ENCODE results near the gene GABBR2. TPM values are rescaled to one million over a fixed set of nuclear protein-coding genes. Genes with fewer than 3 reads are reported as not detected.

GABBR2 gene
- total and polyA plus RNA-seq, 2 experiments from 2014 or later = 0.89 to 1.3 TPM

DNA sequence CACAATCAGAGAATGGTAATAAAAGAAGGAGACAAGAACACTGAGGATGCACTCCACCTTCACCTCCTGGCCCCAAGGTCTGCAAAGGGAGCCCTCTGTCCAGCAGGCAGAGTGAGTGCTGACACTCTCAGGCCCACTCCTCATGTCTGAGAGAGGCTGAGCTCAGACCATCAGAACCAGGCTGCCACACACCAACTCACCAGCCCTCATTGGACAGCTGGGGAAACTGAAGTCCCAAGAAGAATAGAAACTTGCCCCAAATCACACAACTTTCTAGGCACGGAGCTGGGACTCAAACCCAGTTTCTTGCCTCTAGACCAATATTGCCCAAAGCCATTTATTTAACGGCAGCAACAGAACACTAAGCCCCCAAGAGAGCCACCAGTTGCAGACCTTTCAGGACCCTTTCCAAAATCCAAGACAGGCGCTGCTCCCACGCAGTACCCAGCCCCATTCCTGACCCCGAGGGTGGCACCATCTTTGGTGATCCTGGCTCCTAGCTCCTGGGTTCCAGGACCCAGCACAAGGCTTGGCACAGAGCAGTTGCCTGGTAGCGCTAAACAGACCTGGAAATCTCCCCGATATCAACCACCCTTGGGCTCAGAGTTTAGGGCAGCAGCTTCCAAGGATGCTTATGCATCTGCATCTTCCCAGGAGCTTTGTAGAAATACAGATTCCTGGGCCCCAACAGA lies 192.4 kb downstream of the GABBR2 start:
- DNase-seq (ENCODE audit: low spot score) (no peak), ATAC-seq (no peak)
- H3K27ac Mint-ChIP-seq = no peak overlapping the region
- H3K27me3 ChIP-seq (ENCODE audit: insufficient read depth) = no peaks in the 10 kb centered on the region
- no peaks in the 10 kb centered on the region for H4K20me1 ChIP-seq (replicated peaks; ENCODE audit: insufficient read depth)
- H3K9me2 ChIP-seq (ENCODE audit: insufficient read depth) = no peaks in the 10 kb centered on the region
- no peaks in the 10 kb centered on the region for H3K36me3 Mint-ChIP-seq (ENCODE audit: low read depth)
- no peak overlapping the region for H3K4me2 ChIP-seq
- no peak overlapping the region for H2AFZ ChIP-seq
- H3K4me1 ChIP-seq (ENCODE audit: insufficient read depth) = no peaks in the 10 kb centered on the region
- H3K4me3 ChIP-seq = no peak overlapping the region
- H3F3A ChIP-seq (replicated peaks; ENCODE audit: low read depth) = no peaks in the 10 kb centered on the region
- TF ChIP-seq EZH2 (IDR thresholded peaks at IDR 0.05; ENCODE audit: low read depth, unreplicated experiment) (no peak), JUNB (IDR thresholded peaks at IDR 0.05; ENCODE audit: unreplicated experiment) (no peak), EZH2phosphoT487 (IDR thresholded peaks at IDR 0.05; ENCODE audit: unreplicated experiment) (no peak), POLR2AphosphoS5 (IDR thresholded peaks at IDR 0.05; ENCODE audit: low read depth) (no peak), ZNF114 (CRISPR knock-in tag; IDR thresholded peaks at IDR 0.05) (no peak), CREB1 (CRISPR knock-in tag; IDR thresholded peaks at IDR 0.05; ENCODE audit: low read depth) (no peak), NANOG (IDR thresholded peaks at IDR 0.05; ENCODE audit: borderline replicate concordance) (no peak), STAT1 (IDR thresholded peaks at IDR 0.05; ENCODE audit: unreplicated experiment) (no peak), ZNF331 (CRISPR knock-in tag; IDR thresholded peaks at IDR 0.05; ENCODE audit: low read depth) (no peak)
- TF ChIP-seq, protein P1, sequence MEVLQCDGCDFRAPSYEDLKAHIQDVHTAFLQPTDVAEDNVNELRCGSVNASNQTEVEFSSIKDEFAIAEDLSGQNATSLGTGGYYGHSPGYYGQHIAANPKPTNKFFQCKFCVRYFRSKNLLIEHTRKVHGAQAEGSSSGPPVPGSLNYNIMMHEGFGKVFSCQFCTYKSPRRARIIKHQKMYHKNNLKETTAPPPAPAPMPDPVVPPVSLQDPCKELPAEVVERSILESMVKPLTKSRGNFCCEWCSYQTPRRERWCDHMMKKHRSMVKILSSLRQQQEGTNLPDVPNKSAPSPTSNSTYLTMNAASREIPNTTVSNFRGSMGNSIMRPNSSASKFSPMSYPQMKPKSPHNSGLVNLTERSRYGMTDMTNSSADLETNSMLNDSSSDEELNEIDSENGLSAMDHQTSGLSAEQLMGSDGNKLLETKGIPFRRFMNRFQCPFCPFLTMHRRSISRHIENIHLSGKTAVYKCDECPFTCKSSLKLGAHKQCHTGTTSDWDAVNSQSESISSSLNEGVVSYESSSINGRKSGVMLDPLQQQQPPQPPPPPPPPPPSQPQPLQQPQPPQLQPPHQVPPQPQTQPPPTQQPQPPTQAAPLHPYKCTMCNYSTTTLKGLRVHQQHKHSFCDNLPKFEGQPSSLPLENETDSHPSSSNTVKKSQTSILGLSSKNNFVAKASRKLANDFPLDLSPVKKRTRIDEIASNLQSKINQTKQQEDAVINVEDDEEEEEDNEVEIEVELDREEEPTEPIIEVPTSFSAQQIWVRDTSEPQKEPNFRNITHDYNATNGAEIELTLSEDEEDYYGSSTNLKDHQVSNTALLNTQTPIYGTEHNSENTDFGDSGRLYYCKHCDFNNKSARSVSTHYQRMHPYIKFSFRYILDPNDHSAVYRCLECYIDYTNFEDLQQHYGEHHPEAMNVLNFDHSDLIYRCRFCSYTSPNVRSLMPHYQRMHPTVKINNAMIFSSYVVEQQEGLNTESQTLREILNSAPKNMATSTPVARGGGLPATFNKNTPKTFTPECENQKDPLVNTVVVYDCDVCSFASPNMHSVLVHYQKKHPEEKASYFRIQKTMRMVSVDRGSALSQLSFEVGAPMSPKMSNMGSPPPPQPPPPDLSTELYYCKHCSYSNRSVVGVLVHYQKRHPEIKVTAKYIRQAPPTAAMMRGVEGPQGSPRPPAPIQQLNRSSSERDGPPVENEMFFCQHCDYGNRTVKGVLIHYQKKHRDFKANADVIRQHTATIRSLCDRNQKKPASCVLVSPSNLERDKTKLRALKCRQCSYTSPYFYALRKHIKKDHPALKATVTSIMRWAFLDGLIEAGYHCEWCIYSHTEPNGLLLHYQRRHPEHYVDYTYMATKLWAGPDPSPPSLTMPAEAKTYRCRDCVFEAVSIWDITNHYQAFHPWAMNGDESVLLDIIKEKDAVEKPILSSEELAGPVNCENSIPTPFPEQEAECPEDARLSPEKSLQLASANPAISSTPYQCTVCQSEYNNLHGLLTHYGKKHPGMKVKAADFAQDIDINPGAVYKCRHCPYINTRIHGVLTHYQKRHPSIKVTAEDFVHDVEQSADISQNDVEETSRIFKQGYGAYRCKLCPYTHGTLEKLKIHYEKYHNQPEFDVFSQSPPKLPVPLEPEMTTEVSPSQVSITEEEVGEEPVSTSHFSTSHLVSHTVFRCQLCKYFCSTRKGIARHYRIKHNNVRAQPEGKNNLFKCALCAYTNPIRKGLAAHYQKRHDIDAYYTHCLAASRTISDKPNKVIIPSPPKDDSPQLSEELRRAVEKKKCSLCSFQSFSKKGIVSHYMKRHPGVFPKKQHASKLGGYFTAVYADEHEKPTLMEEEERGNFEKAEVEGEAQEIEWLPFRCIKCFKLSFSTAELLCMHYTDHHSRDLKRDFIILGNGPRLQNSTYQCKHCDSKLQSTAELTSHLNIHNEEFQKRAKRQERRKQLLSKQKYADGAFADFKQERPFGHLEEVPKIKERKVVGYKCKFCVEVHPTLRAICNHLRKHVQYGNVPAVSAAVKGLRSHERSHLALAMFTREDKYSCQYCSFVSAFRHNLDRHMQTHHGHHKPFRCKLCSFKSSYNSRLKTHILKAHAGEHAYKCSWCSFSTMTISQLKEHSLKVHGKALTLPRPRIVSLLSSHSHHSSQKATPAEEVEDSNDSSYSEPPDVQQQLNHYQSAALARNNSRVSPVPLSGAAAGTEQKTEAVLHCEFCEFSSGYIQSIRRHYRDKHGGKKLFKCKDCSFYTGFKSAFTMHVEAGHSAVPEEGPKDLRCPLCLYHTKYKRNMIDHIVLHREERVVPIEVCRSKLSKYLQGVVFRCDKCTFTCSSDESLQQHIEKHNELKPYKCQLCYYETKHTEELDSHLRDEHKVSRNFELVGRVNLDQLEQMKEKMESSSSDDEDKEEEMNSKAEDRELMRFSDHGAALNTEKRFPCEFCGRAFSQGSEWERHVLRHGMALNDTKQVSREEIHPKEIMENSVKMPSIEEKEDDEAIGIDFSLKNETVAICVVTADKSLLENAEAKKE (CRISPR knock-in tag; IDR thresholded peaks at IDR 0.05) = no peak
- TF ChIP-seq, protein P2, sequence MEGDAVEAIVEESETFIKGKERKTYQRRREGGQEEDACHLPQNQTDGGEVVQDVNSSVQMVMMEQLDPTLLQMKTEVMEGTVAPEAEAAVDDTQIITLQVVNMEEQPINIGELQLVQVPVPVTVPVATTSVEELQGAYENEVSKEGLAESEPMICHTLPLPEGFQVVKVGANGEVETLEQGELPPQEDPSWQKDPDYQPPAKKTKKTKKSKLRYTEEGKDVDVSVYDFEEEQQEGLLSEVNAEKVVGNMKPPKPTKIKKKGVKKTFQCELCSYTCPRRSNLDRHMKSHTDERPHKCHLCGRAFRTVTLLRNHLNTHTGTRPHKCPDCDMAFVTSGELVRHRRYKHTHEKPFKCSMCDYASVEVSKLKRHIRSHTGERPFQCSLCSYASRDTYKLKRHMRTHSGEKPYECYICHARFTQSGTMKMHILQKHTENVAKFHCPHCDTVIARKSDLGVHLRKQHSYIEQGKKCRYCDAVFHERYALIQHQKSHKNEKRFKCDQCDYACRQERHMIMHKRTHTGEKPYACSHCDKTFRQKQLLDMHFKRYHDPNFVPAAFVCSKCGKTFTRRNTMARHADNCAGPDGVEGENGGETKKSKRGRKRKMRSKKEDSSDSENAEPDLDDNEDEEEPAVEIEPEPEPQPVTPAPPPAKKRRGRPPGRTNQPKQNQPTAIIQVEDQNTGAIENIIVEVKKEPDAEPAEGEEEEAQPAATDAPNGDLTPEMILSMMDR (conservative IDR thresholded peaks at IDR 0.05; ENCODE audit: low read depth in 2 of 2) = no peak
- TF ChIP-seq, protein P3, sequence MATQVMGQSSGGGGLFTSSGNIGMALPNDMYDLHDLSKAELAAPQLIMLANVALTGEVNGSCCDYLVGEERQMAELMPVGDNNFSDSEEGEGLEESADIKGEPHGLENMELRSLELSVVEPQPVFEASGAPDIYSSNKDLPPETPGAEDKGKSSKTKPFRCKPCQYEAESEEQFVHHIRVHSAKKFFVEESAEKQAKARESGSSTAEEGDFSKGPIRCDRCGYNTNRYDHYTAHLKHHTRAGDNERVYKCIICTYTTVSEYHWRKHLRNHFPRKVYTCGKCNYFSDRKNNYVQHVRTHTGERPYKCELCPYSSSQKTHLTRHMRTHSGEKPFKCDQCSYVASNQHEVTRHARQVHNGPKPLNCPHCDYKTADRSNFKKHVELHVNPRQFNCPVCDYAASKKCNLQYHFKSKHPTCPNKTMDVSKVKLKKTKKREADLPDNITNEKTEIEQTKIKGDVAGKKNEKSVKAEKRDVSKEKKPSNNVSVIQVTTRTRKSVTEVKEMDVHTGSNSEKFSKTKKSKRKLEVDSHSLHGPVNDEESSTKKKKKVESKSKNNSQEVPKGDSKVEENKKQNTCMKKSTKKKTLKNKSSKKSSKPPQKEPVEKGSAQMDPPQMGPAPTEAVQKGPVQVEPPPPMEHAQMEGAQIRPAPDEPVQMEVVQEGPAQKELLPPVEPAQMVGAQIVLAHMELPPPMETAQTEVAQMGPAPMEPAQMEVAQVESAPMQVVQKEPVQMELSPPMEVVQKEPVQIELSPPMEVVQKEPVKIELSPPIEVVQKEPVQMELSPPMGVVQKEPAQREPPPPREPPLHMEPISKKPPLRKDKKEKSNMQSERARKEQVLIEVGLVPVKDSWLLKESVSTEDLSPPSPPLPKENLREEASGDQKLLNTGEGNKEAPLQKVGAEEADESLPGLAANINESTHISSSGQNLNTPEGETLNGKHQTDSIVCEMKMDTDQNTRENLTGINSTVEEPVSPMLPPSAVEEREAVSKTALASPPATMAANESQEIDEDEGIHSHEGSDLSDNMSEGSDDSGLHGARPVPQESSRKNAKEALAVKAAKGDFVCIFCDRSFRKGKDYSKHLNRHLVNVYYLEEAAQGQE (IDR thresholded peaks at IDR 0.05; ENCODE audit: unreplicated experiment) = no peak
- TF ChIP-seq, protein P4, sequence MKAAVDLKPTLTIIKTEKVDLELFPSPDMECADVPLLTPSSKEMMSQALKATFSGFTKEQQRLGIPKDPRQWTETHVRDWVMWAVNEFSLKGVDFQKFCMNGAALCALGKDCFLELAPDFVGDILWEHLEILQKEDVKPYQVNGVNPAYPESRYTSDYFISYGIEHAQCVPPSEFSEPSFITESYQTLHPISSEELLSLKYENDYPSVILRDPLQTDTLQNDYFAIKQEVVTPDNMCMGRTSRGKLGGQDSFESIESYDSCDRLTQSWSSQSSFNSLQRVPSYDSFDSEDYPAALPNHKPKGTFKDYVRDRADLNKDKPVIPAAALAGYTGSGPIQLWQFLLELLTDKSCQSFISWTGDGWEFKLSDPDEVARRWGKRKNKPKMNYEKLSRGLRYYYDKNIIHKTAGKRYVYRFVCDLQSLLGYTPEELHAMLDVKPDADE (IDR thresholded peaks at IDR 0.05) = no peak
- no peaks in the 10 kb centered on the region for H3K79me2 ChIP-seq (replicated peaks; ENCODE audit: insufficient read depth)
- H3K36me3 ChIP-seq (ENCODE audit: insufficient read depth) = no peaks in the 10 kb centered on the region
- H3K27me3 Mint-ChIP-seq (ENCODE audit: insufficient read depth, low read depth, poor library complexity) = peaks cover 3% of the 10 kb centered on the region
- H3K4me3 Mint-ChIP-seq = no peak overlapping the region
- peaks cover 3% of the 10 kb centered on the region; the same call in 1 of the 3 replicates for H3K4me1 Mint-ChIP-seq
- H3K9me3 Mint-ChIP-seq = no peaks in the 10 kb centered on the region; the same call in 1 of the 3 replicates
- no peak overlapping the region for H3K27ac ChIP-seq (ENCODE audit: low read depth)

Measured in GM23338 (cell line).